ENCODE results near the gene MAGI1.

DNA sequence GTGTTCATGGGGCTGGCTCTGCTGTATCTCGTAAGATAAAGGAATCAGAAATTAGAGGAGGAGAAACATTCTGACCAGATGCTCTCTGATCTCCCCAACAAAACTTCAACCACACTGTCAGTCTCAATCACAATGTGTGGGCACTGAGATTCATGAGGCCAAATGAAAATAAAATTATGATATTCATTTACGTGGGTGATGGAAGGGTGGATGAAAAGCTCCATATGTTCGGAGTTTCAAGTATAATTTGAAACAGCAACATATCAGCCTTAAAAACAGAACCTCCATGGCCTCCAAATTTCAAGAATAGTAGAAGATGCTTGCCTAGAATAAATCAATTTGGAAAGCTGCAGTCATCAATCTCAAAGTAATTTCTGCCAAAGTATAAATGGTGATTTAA is 363.7 kb downstream of the MAGI1 start:
- TF ChIP-seq, protein P1, sequence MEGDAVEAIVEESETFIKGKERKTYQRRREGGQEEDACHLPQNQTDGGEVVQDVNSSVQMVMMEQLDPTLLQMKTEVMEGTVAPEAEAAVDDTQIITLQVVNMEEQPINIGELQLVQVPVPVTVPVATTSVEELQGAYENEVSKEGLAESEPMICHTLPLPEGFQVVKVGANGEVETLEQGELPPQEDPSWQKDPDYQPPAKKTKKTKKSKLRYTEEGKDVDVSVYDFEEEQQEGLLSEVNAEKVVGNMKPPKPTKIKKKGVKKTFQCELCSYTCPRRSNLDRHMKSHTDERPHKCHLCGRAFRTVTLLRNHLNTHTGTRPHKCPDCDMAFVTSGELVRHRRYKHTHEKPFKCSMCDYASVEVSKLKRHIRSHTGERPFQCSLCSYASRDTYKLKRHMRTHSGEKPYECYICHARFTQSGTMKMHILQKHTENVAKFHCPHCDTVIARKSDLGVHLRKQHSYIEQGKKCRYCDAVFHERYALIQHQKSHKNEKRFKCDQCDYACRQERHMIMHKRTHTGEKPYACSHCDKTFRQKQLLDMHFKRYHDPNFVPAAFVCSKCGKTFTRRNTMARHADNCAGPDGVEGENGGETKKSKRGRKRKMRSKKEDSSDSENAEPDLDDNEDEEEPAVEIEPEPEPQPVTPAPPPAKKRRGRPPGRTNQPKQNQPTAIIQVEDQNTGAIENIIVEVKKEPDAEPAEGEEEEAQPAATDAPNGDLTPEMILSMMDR (conservative IDR thresholded peaks at IDR 0.05 in 1 of 2, IDR thresholded peaks at IDR 0.05 in 1 of 2; ENCODE audit: low read depth in 1 of 2, low read length in 2 of 2) = no peak
- TF ChIP-seq EZH2 (IDR thresholded peaks at IDR 0.05; ENCODE audit: low read length, missing control alignments) = no peak
